ENCODE results near the gene RPL23.
A peak's percentile ranks its signal among the peaks of the same experiment; 100 is the strongest.

The RPL23 gene

GRCh38 chr17:38853292-38854219, at the start of gene RPL23:
RPL23 (minus strand) TSS chr17:38853721; CDS start chr17:38853710, 11 bp downstream.
- peak; percentile 81 for DNase-seq (ENCODE audit: low read depth)

- peak; percentile 90 for DNase-seq (ENCODE audit: low read depth)
Measured at GRCh38 chr17:38900978-38901656, 47.6 kb upstream of the RPL23 start.

GRCh38 chr17:38899421-38899820, 45.9 kb upstream of the RPL23 start:
- no peak for DNase-seq (ENCODE audit: low read depth)

GRCh38 chr17:38898812-38899348, 45.4 kb upstream of the RPL23 start:
- no peak for DNase-seq (ENCODE audit: low read depth)

GRCh38 chr17:38898291-38898679, 44.8 kb upstream of the RPL23 start:
- DNase-seq (ENCODE audit: low read depth): no peak

- no peak for DNase-seq (ENCODE audit: low read depth)
Measured at GRCh38 chr17:38897671-38898290, 44.3 kb upstream of the RPL23 start.

GRCh38 chr17:38897176-38897575, 43.7 kb upstream of the RPL23 start:
- DNase-seq (ENCODE audit: low read depth): no peak

- DNase-seq (ENCODE audit: low read depth): no peak
Measured at GRCh38 chr17:38896346-38896954, 42.9 kb upstream of the RPL23 start.

GRCh38 chr17:38894276-38894675, 40.8 kb upstream of the RPL23 start:
- no peak for DNase-seq (ENCODE audit: low read depth)

GRCh38 chr17:38893607-38894006, 40.1 kb upstream of the RPL23 start:
- no peak for DNase-seq (ENCODE audit: low read depth)

- no peak for DNase-seq (ENCODE audit: low read depth)
Measured at GRCh38 chr17:38893113-38893512, 39.6 kb upstream of the RPL23 start.

- DNase-seq (ENCODE audit: low read depth): no peak
Measured at GRCh38 chr17:38892620-38893019, 39.1 kb upstream of the RPL23 start.

GRCh38 chr17:38892083-38892482, 38.6 kb upstream of the RPL23 start:
- DNase-seq (ENCODE audit: low read depth): no peak

- DNase-seq (ENCODE audit: low read depth): no peak
Measured at GRCh38 chr17:38891441-38891840, 37.9 kb upstream of the RPL23 start.

- DNase-seq (ENCODE audit: low read depth): no peak
Measured at GRCh38 chr17:38890410-38890746, 36.9 kb upstream of the RPL23 start.

GRCh38 chr17:38889745-38890409, 36.4 kb upstream of the RPL23 start:
- DNase-seq (ENCODE audit: low read depth): no peak

- DNase-seq (ENCODE audit: low read depth): no peak
Measured at GRCh38 chr17:38888842-38889241, 35.3 kb upstream of the RPL23 start.

GRCh38 chr17:38886643-38887010, 33.1 kb upstream of the RPL23 start:
- no peak for DNase-seq (ENCODE audit: low read depth)

- no peak for DNase-seq (ENCODE audit: low read depth)
Measured at GRCh38 chr17:38885728-38886642, 32.5 kb upstream of the RPL23 start.

- no peak for DNase-seq (ENCODE audit: low read depth)
Measured at GRCh38 chr17:38885044-38885727, 31.7 kb upstream of the RPL23 start.

Data from GM04503 (cell line).